H1 (cell line): ENCODE results near the gene AKAP12. TPM values are rescaled to one million over a fixed set of nuclear protein-coding genes. Genes with fewer than 3 reads are reported as not detected.

Experiments used
- CBX5 ChIP-seq: fragments of 300-800, 300-1000 bp; sonication (generic); IDR thresholded peaks from 2 replicates; pipeline ENCODE4 v1.7.1; 2016; ENCODE audit warnings: antibody characterized with exemption, low read length, low read depth
- CHD2 ChIP-seq: IDR thresholded peaks from 2 replicates; pipeline ENCODE4 v1.6.1; 2012; ENCODE audit warnings: low read length, improper control_type of control experiment
- KDM1A ChIP-seq: fragments of 200-600, 300-600 bp; sonication (generic); IDR thresholded peaks from 2 replicates; pipeline ENCODE4 v1.7.1; 2016; ENCODE audit warnings: mild to moderate bottlenecking, low read length, borderline replicate concordance
- KDM5A ChIP-seq: fragments of 200-600 bp; IDR thresholded peaks from 2 replicates; pipeline ENCODE4 v1.7.1; 2012; ENCODE audit warnings: mild to moderate bottlenecking, low read length, inconsistent platforms, mixed read lengths
- POLR2AphosphoS5 ChIP-seq: IDR thresholded peaks from 2 replicates; pipeline ENCODE4 v1.6.1; 2011; ENCODE audit warnings: low read depth, low read length
- SIN3A ChIP-seq, 2 experiments: IDR thresholded peaks in 1 of 2; conservative IDR thresholded peaks in 1 of 2; 2 replicates each; pipeline ENCODE4 v1.6.1; 2011 to 2012; ENCODE audit warnings: low read length in 2 of 2, improper control_type of control experiment in 1 of 2, low read depth in 1 of 2, mild to moderate bottlenecking in 1 of 2
- SIX5 ChIP-seq: IDR thresholded peaks from 2 replicates; pipeline ENCODE4 v1.6.1; 2011; ENCODE audit warnings: mild to moderate bottlenecking, low read depth, low read length
- polyA plus RNA-seq, 7 experiments: library from polyadenylated mRNA; depleted of rRNA in 3 of 7; stranded (reverse) in 5 of 7; unstranded in 2 of 7; fragments of >200 nt in 5 of 7; fragments of 200-250 nt in 2 of 7; gene quantifications; 1 replicate in 5 of 7; 2 replicates in 1 of 7; 4 replicates in 1 of 7; pipeline versions ENCODE4 v1.2.1 to v1.2.3, GENCODE V29; 2011 to 2013; ENCODE audit warnings: missing spikeins in 2 of 7, mixed read lengths in 2 of 7
- total RNA-seq: library from RNA; stranded (reverse); fragmentation: NEBNext Ultra II Directional; extraction: Animal tissue kit (Norgen Biotek cat#: 25700); gene quantifications from 2 replicates; pipeline ENCODE4 v1.2.1, GENCODE V29; 2021

AKAP12 gene
- total and polyA plus RNA-seq, 2 of the 8 experiments (the other 6 are each of a cell fraction or from before 2014, with no cell fraction given): 14.6 to 79.2 TPM

DNA sequence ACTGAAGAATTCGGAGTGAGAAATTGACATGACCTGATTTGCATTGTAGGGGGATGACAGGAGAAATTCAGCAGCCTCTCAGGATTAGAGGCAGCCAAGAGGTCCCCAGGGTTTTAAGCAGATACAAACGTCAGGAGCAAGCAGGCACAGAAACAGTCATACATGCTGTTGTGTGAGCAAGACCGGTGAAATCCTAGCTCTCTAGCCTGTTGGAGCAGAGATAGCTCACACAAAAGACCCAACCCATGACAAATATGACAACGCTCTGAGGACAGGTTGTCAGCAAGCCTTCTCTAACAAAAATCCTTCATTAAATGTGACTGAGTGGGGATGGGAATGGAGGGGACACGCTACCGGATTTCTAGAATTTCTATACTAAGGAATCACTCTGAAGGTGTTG, 23.0 kb upstream of the AKAP12 start (continued):
- TF ChIP-seq SIN3A (conservative IDR thresholded peaks at IDR 0.05 in 1 of 2, IDR thresholded peaks at IDR 0.05 in 1 of 2; ENCODE audit: low read depth in 1 of 2, low read length in 2 of 2) (no peak), CBX5 (no peak), KDM5A (no peak), POLR2AphosphoS5 (no peak), KDM1A (no peak), CHD2 (no peak), SIX5 (no peak)
